ENCODE results near the gene ITFG1. TPM values are rescaled to one million over a fixed set of nuclear protein-coding genes. Genes with fewer than 3 reads are reported as not detected.

The ITFG1 gene
- total and polyA plus RNA-seq, 2 of the 13 experiments (the other 11 are each of a cell fraction or from before 2014, with no cell fraction given), result 74.5 to 150 TPM

- TF ChIP-seq ZNF280D (CRISPR knock-in tag; IDR thresholded peaks at IDR 0.05) (peak; percentile 87), ZNF780A (CRISPR knock-in tag; IDR thresholded peaks at IDR 0.05) (no peak), ZNF691 (CRISPR knock-in tag; IDR thresholded peaks at IDR 0.05; ENCODE audit: borderline replicate concordance, low read depth) (peak; percentile 51; the same call in 1 of the 2 replicates), ESRRA (CRISPR knock-in tag; IDR thresholded peaks at IDR 0.05; ENCODE audit: low read depth) (peak; percentile 63), ZFP41 (CRISPR knock-in tag; IDR thresholded peaks at IDR 0.05; ENCODE audit: borderline replicate concordance) (no peak), ZNF543 (CRISPR knock-in tag; IDR thresholded peaks at IDR 0.05) (peak; percentile 83), ZNF335 (CRISPR knock-in tag; IDR thresholded peaks at IDR 0.05) (peak; percentile 61; the same call in 1 of the 2 replicates)
- TF ChIP-seq, protein P1, sequence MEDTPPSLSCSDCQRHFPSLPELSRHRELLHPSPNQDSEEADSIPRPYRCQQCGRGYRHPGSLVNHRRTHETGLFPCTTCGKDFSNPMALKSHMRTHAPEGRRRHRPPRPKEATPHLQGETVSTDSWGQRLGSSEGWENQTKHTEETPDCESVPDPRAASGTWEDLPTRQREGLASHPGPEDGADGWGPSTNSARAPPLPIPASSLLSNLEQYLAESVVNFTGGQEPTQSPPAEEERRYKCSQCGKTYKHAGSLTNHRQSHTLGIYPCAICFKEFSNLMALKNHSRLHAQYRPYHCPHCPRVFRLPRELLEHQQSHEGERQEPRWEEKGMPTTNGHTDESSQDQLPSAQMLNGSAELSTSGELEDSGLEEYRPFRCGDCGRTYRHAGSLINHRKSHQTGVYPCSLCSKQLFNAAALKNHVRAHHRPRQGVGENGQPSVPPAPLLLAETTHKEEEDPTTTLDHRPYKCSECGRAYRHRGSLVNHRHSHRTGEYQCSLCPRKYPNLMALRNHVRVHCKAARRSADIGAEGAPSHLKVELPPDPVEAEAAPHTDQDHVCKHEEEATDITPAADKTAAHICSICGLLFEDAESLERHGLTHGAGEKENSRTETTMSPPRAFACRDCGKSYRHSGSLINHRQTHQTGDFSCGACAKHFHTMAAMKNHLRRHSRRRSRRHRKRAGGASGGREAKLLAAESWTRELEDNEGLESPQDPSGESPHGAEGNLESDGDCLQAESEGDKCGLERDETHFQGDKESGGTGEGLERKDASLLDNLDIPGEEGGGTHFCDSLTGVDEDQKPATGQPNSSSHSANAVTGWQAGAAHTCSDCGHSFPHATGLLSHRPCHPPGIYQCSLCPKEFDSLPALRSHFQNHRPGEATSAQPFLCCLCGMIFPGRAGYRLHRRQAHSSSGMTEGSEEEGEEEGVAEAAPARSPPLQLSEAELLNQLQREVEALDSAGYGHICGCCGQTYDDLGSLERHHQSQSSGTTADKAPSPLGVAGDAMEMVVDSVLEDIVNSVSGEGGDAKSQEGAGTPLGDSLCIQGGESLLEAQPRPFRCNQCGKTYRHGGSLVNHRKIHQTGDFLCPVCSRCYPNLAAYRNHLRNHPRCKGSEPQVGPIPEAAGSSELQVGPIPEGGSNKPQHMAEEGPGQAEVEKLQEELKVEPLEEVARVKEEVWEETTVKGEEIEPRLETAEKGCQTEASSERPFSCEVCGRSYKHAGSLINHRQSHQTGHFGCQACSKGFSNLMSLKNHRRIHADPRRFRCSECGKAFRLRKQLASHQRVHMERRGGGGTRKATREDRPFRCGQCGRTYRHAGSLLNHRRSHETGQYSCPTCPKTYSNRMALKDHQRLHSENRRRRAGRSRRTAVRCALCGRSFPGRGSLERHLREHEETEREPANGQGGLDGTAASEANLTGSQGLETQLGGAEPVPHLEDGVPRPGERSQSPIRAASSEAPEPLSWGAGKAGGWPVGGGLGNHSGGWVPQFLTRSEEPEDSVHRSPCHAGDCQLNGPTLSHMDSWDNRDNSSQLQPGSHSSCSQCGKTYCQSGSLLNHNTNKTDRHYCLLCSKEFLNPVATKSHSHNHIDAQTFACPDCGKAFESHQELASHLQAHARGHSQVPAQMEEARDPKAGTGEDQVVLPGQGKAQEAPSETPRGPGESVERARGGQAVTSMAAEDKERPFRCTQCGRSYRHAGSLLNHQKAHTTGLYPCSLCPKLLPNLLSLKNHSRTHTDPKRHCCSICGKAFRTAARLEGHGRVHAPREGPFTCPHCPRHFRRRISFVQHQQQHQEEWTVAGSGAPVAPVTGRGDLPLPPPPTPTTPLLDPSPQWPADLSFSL (CRISPR knock-in tag; IDR thresholded peaks at IDR 0.05), result no peak
- TF ChIP-seq, protein P2, sequence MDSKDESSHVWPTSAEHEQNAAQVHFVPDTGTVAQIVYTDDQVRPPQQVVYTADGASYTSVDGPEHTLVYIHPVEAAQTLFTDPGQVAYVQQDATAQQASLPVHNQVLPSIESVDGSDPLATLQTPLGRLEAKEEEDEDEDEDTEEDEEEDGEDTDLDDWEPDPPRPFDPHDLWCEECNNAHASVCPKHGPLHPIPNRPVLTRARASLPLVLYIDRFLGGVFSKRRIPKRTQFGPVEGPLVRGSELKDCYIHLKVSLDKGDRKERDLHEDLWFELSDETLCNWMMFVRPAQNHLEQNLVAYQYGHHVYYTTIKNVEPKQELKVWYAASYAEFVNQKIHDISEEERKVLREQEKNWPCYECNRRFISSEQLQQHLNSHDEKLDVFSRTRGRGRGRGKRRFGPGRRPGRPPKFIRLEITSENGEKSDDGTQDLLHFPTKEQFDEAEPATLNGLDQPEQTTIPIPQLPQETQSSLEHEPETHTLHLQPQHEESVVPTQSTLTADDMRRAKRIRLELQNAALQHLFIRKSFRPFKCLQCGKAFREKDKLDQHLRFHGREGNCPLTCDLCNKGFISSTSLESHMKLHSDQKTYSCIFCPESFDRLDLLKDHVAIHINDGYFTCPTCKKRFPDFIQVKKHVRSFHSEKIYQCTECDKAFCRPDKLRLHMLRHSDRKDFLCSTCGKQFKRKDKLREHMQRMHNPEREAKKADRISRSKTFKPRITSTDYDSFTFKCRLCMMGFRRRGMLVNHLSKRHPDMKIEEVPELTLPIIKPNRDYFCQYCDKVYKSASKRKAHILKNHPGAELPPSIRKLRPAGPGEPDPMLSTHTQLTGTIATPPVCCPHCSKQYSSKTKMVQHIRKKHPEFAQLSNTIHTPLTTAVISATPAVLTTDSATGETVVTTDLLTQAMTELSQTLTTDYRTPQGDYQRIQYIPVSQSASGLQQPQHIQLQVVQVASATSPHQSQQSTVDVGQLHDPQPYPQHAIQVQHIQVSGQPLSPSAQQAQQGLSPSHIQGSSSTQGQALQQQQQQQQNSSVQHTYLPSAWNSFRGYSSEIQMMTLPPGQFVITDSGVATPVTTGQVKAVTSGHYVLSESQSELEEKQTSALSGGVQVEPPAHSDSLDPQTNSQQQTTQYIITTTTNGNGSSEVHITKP (CRISPR knock-in tag; IDR thresholded peaks at IDR 0.05; ENCODE audit: low read depth), result no peak
- TF ChIP-seq, protein P3, sequence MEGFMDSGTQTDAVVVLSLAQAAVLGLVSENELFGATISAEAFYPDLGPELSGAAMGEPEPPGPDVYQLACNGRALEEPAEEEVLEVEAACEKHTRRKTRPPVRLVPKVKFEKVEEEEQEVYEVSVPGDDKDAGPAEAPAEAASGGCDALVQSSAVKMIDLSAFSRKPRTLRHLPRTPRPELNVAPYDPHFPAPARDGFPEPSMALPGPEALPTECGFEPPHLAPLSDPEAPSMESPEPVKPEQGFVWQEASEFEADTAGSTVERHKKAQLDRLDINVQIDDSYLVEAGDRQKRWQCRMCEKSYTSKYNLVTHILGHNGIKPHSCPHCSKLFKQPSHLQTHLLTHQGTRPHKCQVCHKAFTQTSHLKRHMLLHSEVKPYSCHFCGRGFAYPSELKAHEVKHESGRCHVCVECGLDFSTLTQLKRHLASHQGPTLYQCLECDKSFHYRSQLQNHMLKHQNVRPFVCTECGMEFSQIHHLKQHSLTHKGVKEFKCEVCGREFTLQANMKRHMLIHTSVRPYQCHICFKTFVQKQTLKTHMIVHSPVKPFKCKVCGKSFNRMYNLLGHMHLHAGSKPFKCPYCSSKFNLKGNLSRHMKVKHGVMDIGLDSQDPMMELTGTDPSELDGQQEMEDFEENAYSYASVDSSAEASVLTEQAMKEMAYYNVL (CRISPR knock-in tag; IDR thresholded peaks at IDR 0.05; ENCODE audit: borderline replicate concordance), result peak; percentile 53; the same call in 1 of the 2 replicates
Measured at GRCh38 chr16:47460711-47461597, at the start of gene ITFG1, which contains the start of gene PHKB (continued).

Measured in HepG2 (cell line).